ENCODE measurements around the gene HOXA1.

DNA sequence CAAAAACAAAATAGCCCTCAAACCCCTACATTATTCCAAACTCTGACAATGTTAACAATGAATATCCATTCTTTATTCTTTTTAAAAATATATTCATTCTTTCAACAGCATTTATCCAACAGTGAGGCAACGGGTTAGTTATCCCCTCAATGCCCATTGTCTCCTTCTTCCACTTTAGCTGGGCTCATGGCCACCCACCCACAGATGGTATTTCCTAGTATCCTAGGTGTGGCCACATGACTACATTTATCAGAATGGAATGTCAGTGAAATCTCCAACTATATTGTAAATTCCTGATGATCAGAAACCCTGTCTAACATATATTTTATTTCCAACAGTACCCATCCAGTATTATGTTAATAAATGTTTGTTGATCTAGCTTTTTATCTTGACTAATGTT is 13.6 kb downstream of the HOXA1 start:
- TF ChIP-seq, protein P1, sequence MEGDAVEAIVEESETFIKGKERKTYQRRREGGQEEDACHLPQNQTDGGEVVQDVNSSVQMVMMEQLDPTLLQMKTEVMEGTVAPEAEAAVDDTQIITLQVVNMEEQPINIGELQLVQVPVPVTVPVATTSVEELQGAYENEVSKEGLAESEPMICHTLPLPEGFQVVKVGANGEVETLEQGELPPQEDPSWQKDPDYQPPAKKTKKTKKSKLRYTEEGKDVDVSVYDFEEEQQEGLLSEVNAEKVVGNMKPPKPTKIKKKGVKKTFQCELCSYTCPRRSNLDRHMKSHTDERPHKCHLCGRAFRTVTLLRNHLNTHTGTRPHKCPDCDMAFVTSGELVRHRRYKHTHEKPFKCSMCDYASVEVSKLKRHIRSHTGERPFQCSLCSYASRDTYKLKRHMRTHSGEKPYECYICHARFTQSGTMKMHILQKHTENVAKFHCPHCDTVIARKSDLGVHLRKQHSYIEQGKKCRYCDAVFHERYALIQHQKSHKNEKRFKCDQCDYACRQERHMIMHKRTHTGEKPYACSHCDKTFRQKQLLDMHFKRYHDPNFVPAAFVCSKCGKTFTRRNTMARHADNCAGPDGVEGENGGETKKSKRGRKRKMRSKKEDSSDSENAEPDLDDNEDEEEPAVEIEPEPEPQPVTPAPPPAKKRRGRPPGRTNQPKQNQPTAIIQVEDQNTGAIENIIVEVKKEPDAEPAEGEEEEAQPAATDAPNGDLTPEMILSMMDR (IDR thresholded peaks at IDR 0.05), result no peak
- TF ChIP-seq POLR2A (IDR thresholded peaks at IDR 0.05), result no peak

All from esophagus squamous epithelium (tissue), 4 donors.